IMR-90 (cell line): Measurements from ENCODE around the gene ACTG2. TPM values are rescaled to one million over a fixed set of nuclear protein-coding genes. Genes with fewer than 3 reads are reported as not detected.
A peak's percentile ranks its signal among the peaks of the same experiment; 100 is the strongest.

Experiments used
- ATAC-seq: fragments of 200-7000 bp; cut with Tn5 transposase; 2 replicates; pipeline ENCODE4 v1.9.1; 2020; ENCODE audit warnings: low read depth, mild to moderate bottlenecking, moderate library complexity
- BruUV-seq: library from RNA; stranded (reverse); fragments of 400-500 nt; replicated peaks from 2 replicates; lab custom pipeline; 2021; lab: Mats Ljungman, UMichigan
- CTCF ChIA-PET: fragments of 300-600 bp; formaldehyde crosslinking; extraction: SDS; loops from one replicate; lab custom pipeline; 2021; ENCODE audit warnings: antibody characterized with exemption; lab: Yijun Ruan, JAX
- POLR2A ChIA-PET: fragments of 300-600 bp; sonication (Branson Sonifier 250); formaldehyde crosslinking; loops from one replicate; lab custom pipeline; 2022; ENCODE audit warnings: antibody characterized with exemption; ENCODE audit not compliant: unreplicated experiment; lab: Charles Lee
- DNase-seq: peaks from one replicate; pipeline ENCODE4 v3.0.0; 2013
- H2AFZ ChIP-seq: replicated peaks from 2 replicates; pipeline ENCODE3; 2013; ENCODE audit warnings: low read length, mild to moderate bottlenecking; ENCODE audit not compliant: poor library complexity
- H2AK5ac ChIP-seq: 2 replicates; pipeline ENCODE4 v1.6.1; 2013; ENCODE audit warnings: low read depth, low read length, inconsistent platforms
- H2AK9ac ChIP-seq: replicated peaks from 2 replicates; pipeline ENCODE3; 2013; ENCODE audit warnings: mild to moderate bottlenecking, low read depth, low read length, moderate library complexity; ENCODE audit not compliant: poor library complexity
- H2BK120ac ChIP-seq: 2 replicates; pipeline ENCODE4 v1.6.1; 2013; ENCODE audit warnings: low read depth, low read length, inconsistent platforms
- H2BK15ac ChIP-seq: 3 replicates; pipeline ENCODE4 v1.6.1; 2013; ENCODE audit warnings: low read depth, low read length, inconsistent platforms
- H2BK20ac ChIP-seq: 2 replicates; pipeline ENCODE4 v1.6.1; 2013; ENCODE audit warnings: low read depth, mild to moderate bottlenecking, inconsistent platforms, low read length, moderate library complexity
- H2BK5ac ChIP-seq: 2 replicates; pipeline ENCODE4 v1.6.1; 2013; ENCODE audit warnings: mild to moderate bottlenecking, low read depth, low read length, inconsistent platforms; ENCODE audit not compliant: poor library complexity, severe bottlenecking
- H3K14ac ChIP-seq: replicated peaks from 2 replicates; pipeline ENCODE4 v1.6.1; 2013; ENCODE audit warnings: low read depth, low read length, inconsistent platforms
- H3K18ac ChIP-seq: 2 replicates; pipeline ENCODE4 v1.6.1; 2013; ENCODE audit warnings: low read depth, low read length, control low read depth
- H3K23ac ChIP-seq: 2 replicates; pipeline ENCODE4 v1.6.1; 2013; ENCODE audit warnings: low read depth, low read length, inconsistent platforms
- H3K27ac ChIP-seq: 2 replicates; pipeline ENCODE4 v1.5.1; 2013; ENCODE audit warnings: mild to moderate bottlenecking, control low read depth, low read length; ENCODE audit not compliant: insufficient read depth
- H3K27me3 ChIP-seq: 2 replicates; pipeline ENCODE4 v1.6.1; 2013; ENCODE audit warnings: low read length; ENCODE audit not compliant: control insufficient read depth, insufficient read depth
- H3K36me3 ChIP-seq: 2 replicates; pipeline ENCODE4 v1.6.1; 2013; ENCODE audit warnings: low read length, mixed read lengths; ENCODE audit not compliant: control insufficient read depth, insufficient read depth
- H3K4ac ChIP-seq: 2 replicates; pipeline ENCODE4 v1.6.1; 2013; ENCODE audit warnings: low read depth, low read length, inconsistent platforms
- H3K4me1 ChIP-seq: 2 replicates; pipeline ENCODE4 v1.6.1; 2013; ENCODE audit warnings: low read length, mixed read lengths; ENCODE audit not compliant: control insufficient read depth, insufficient read depth
- H3K4me2 ChIP-seq: 2 replicates; pipeline ENCODE4 v1.6.1; 2013; ENCODE audit warnings: low read depth, mild to moderate bottlenecking, control low read depth, low read length, moderate library complexity
- H3K4me3 ChIP-seq: 2 replicates; pipeline ENCODE4 v1.5.1; 2013; ENCODE audit warnings: low read depth, mild to moderate bottlenecking, control low read depth, low read length, moderate library complexity; ENCODE audit not compliant: insufficient read depth
- H3K56ac ChIP-seq: 2 replicates; pipeline ENCODE4 v1.6.1; 2013; ENCODE audit warnings: low read length, inconsistent platforms; ENCODE audit not compliant: insufficient read depth; ENCODE audit errors: extremely low read depth
- H3K79me1 ChIP-seq, 2 experiments: 2 replicates each; pipeline ENCODE4 v1.6.1; 2013; ENCODE audit warnings: low read length in 2 of 2, inconsistent platforms in 1 of 2, low read depth in 1 of 2
- H3K9ac ChIP-seq: 2 replicates; pipeline ENCODE4 v1.6.1; 2013; ENCODE audit warnings: low read depth, low read length, control low read depth
- H3K9me1 ChIP-seq: 2 replicates; pipeline ENCODE4 v1.6.1; 2013; ENCODE audit warnings: low read length, inconsistent platforms; ENCODE audit not compliant: insufficient read depth
- H3K9me3 ChIP-seq: 2 replicates; pipeline ENCODE4 v1.6.1; 2013; ENCODE audit warnings: low read length; ENCODE audit not compliant: control insufficient read depth, insufficient read depth
- H4K20me1 ChIP-seq: 2 replicates; pipeline ENCODE4 v1.6.1; 2013; ENCODE audit warnings: low read length, inconsistent platforms; ENCODE audit not compliant: insufficient read depth
- H4K5ac ChIP-seq: 2 replicates; pipeline ENCODE4 v1.6.1; 2013; ENCODE audit warnings: mild to moderate bottlenecking, low read depth, low read length, control low read depth
- H4K8ac ChIP-seq, 2 experiments: 2 replicates each; pipeline ENCODE4 v1.6.1; 2013; ENCODE audit warnings: low read depth in 2 of 2, low read length in 2 of 2, control low read depth in 1 of 2, inconsistent platforms in 1 of 2
- H4K91ac ChIP-seq: 2 replicates; pipeline ENCODE4 v1.6.1; 2013; ENCODE audit warnings: low read depth, low read length, inconsistent platforms; ENCODE audit not compliant: insufficient read depth
- BHLHE40 ChIP-seq: fragments of 150-350 bp; IDR thresholded peaks from 2 replicates; pipeline ENCODE4 v1.6.1; 2016; ENCODE audit warnings: mild to moderate bottlenecking, low read depth, low read length
- CEBPB ChIP-seq: IDR thresholded peaks from 2 replicates; pipeline ENCODE4 v1.6.1; 2012; ENCODE audit warnings: low read depth, low read length, improper control_type of control experiment
- CHD1 ChIP-seq: IDR thresholded peaks from 2 replicates; pipeline ENCODE4 v1.6.1; 2012; ENCODE audit warnings: low read depth, low read length, improper control_type of control experiment
- FOS ChIP-seq: fragments of 150-350 bp; IDR thresholded peaks from 2 replicates; pipeline ENCODE4 v1.6.1; 2016; ENCODE audit warnings: low read depth, low read length
- MAFK ChIP-seq: IDR thresholded peaks from 2 replicates; pipeline ENCODE4 v1.6.1; 2012; ENCODE audit warnings: low read depth, low read length, improper control_type of control experiment
- MAZ ChIP-seq: IDR thresholded peaks from 2 replicates; pipeline ENCODE4 v1.6.1; 2012; ENCODE audit warnings: low read depth, mild to moderate bottlenecking, low read length, improper control_type of control experiment, moderate library complexity, borderline replicate concordance
- MXI1 ChIP-seq: IDR thresholded peaks from 2 replicates; pipeline ENCODE4 v1.6.1; 2012; ENCODE audit warnings: low read depth, mild to moderate bottlenecking, low read length, moderate library complexity, borderline replicate concordance
- NFE2L2 ChIP-seq: fragments of 150-350 bp; IDR thresholded peaks from 2 replicates; pipeline ENCODE4 v1.6.1; 2016; ENCODE audit warnings: low read depth, mild to moderate bottlenecking, low read length
- POLR2A ChIP-seq: IDR thresholded peaks from 2 replicates; pipeline ENCODE4 v1.6.1; 2012; ENCODE audit warnings: mild to moderate bottlenecking, low read depth, low read length
- RAD21 ChIP-seq: IDR thresholded peaks from 2 replicates; pipeline ENCODE4 v1.6.1; 2012; ENCODE audit warnings: low read length, improper control_type of control experiment
- RCOR1 ChIP-seq: IDR thresholded peaks from 2 replicates; pipeline ENCODE4 v1.6.1; 2012; ENCODE audit warnings: mild to moderate bottlenecking, low read length, improper control_type of control experiment; ENCODE audit not compliant: insufficient replicate concordance
- RFX5 ChIP-seq: IDR thresholded peaks from 2 replicates; pipeline ENCODE4 v1.8.0; 2012; ENCODE audit warnings: low read depth, mild to moderate bottlenecking, low read length, moderate library complexity
- SMC3 ChIP-seq: fragments of 150-350 bp; IDR thresholded peaks from 2 replicates; pipeline ENCODE4 v1.6.1; 2016; ENCODE audit warnings: low read depth, mild to moderate bottlenecking, antibody characterized with exemption, low read length, moderate library complexity
- USF2 ChIP-seq: fragments of 150-350 bp; IDR thresholded peaks from 2 replicates; pipeline ENCODE4 v1.6.1; 2017; ENCODE audit warnings: mild to moderate bottlenecking, antibody characterized with exemption, low read length, low read depth
- WGBS, 2 experiments: methylation state at CpG; one replicate each; pipeline versions ENCODE4 v1.1.5 to v1.1.7; 2013; ENCODE audit warnings: missing lambda C conversion rate in 2 of 2; ENCODE audit not compliant: insufficient read length in 1 of 2; ENCODE audit errors: extremely low coverage in 2 of 2; 5-methylcytosine and 5-hydroxymethylcytosine counted together
- dilution Hi-C: fragments of 300-500 bp; cut with HindIII; formaldehyde crosslinking; loops from one replicate; pipeline ENCODE4 v1.14.3; 2018; ENCODE audit warnings: low sequenced_read_pairs; ENCODE audit not compliant: unreplicated experiment
- in situ Hi-C: fragments of 300-500 bp; cut with MboI; formaldehyde crosslinking; loops from 3 replicates; pipeline ENCODE4 v1.14.3; 2019; ENCODE audit warnings: low sequenced_read_pairs, inconsistent platforms, mixed read lengths
- intact Hi-C: fragments of 100-400 bp; cut with micrococcal nuclease; formaldehyde crosslinking; loops from 2 replicates; pipeline ENCODE4 v1.10.0; 2022
- polyA plus RNA-seq, 3 experiments: library from polyadenylated mRNA; depleted of rRNA; stranded (reverse); fragments of >200 nt; gene quantifications; 2 replicates each; pipeline ENCODE4 v1.2.3, GENCODE V29; 2012; ENCODE audit warnings: low replicate concordance in 1 of 3
- total RNA-seq: library from RNA; depleted of rRNA; stranded (reverse); fragments of >200 nt; gene quantifications from 2 replicates; pipeline ENCODE4 v1.2.3, GENCODE V29; 2012
- TF ChIP-seq, protein P1 (sequence below): conservative IDR thresholded peaks from 2 replicates; pipeline ENCODE4 v1.5.1; 2012; ENCODE audit warnings: mild to moderate bottlenecking, low read depth, low read length, improper control_type of control experiment
- TF ChIP-seq, protein P2 (sequence below): fragments of 150-350 bp; IDR thresholded peaks from 2 replicates; pipeline ENCODE4 v1.6.1; 2016; ENCODE audit warnings: low read depth, mild to moderate bottlenecking, low read length, moderate library complexity, borderline replicate concordance

Gene ACTG2
- total and polyA plus RNA-seq, 2 of the 4 experiments (the other 2 are of a cell fraction): 523 to 899 TPM

- 95% methylated on average over 3 of the region's 3 CpGs; no CpG with 5 or more reads in 1 of the 2 experiments for WGBS, 2 experiments
- Histone ChIP-seq H3K23ac (no peak overlapping the region), H3K56ac (no peak overlapping the region), H3K14ac (no peak overlapping the region), H3K4me3 (no peak overlapping the region), H2AK9ac (peak overlapping the region; percentile 30), H4K91ac (no peak overlapping the region), H2AFZ (no peak overlapping the region), H3K4me1 (peaks cover 19% of the 10 kb centered on the region), H2BK15ac (no peak overlapping the region), H3K9me1 (peaks cover 23% of the 10 kb centered on the region), H3K4me2 (no peak overlapping the region), H4K5ac (no peak overlapping the region), H2BK120ac (no peak overlapping the region), H3K9ac (no peak overlapping the region), H2AK5ac (no peak overlapping the region), H4K20me1 (peaks cover 86% of the 10 kb centered on the region), H3K27ac (no peak overlapping the region), H4K8ac (no peak overlapping the region), H2BK20ac (no peak overlapping the region), H3K36me3 (peaks cover 8% of the 10 kb centered on the region), H3K18ac (no peak overlapping the region), H3K27me3 (no peaks in the 10 kb centered on the region), H2BK5ac (no peak overlapping the region), H3K79me1 (peaks cover 53 to 90% of the 10 kb centered on the region in 2 experiments), H3K9me3 (no peaks in the 10 kb centered on the region), H3K4ac (no peak overlapping the region)
- TF ChIP-seq RFX5 (no peak), USF2 (no peak), NFE2L2 (no peak), MAFK (no peak), CEBPB (no peak), BHLHE40 (no peak), RAD21 (no peak), RCOR1 (no peak), POLR2A (no peak), FOS (no peak), MAZ (no peak), MXI1 (no peak), SMC3 (no peak), CHD1 (no peak)
- TF ChIP-seq, protein P1, sequence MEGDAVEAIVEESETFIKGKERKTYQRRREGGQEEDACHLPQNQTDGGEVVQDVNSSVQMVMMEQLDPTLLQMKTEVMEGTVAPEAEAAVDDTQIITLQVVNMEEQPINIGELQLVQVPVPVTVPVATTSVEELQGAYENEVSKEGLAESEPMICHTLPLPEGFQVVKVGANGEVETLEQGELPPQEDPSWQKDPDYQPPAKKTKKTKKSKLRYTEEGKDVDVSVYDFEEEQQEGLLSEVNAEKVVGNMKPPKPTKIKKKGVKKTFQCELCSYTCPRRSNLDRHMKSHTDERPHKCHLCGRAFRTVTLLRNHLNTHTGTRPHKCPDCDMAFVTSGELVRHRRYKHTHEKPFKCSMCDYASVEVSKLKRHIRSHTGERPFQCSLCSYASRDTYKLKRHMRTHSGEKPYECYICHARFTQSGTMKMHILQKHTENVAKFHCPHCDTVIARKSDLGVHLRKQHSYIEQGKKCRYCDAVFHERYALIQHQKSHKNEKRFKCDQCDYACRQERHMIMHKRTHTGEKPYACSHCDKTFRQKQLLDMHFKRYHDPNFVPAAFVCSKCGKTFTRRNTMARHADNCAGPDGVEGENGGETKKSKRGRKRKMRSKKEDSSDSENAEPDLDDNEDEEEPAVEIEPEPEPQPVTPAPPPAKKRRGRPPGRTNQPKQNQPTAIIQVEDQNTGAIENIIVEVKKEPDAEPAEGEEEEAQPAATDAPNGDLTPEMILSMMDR: no peak
- TF ChIP-seq, protein P2, sequence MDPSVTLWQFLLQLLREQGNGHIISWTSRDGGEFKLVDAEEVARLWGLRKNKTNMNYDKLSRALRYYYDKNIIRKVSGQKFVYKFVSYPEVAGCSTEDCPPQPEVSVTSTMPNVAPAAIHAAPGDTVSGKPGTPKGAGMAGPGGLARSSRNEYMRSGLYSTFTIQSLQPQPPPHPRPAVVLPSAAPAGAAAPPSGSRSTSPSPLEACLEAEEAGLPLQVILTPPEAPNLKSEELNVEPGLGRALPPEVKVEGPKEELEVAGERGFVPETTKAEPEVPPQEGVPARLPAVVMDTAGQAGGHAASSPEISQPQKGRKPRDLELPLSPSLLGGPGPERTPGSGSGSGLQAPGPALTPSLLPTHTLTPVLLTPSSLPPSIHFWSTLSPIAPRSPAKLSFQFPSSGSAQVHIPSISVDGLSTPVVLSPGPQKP: no peak
- DNase-seq (peak; percentile 27), ATAC-seq (no peak; the same call in 1 of the 2 replicates)
- intact Hi-C loops: no loop called here
- BruUV-seq: no TSS peak
- in situ Hi-C loops: no loop called here
- dilution Hi-C loops: no loop called here
- ChIA-PET POLR2A (no interaction called here), CTCF (no interaction called here)
These were observed 40.4 kb downstream of the ACTG2 start for GRCh38 chr2:73933194-73933593.
